SU-DHL-6 (cell line): ENCODE data around the gene TAOK1.

Experiments
- H2AFZ ChIP-seq: fragments of 200-600 bp; sonication (generic); 2 replicates; pipeline ENCODE4 v1.6.1; 2014; ENCODE audit warnings: low read depth, mild to moderate bottlenecking, moderate library complexity, mixed read lengths, antibody characterized with exemption, low read length; ENCODE audit not compliant: severe bottlenecking
- H3F3A ChIP-seq: fragments of 200-600 bp; shearing (Covaris generic); 2 replicates; pipeline ENCODE4 v1.6.0; 2016; ENCODE audit warnings: antibody characterized with exemption, mild to moderate bottlenecking; ENCODE audit not compliant: insufficient read depth
- H3K27ac ChIP-seq: fragments of 200-600 bp; sonication (generic); 2 replicates; pipeline ENCODE4 v1.5.1; 2016; ENCODE audit warnings: low read depth, mild to moderate bottlenecking, low read length, moderate library complexity, mixed read lengths
- H3K27me3 ChIP-seq: fragments of 200-600 bp; sonication (generic), shearing (Covaris generic); 2 replicates; pipeline ENCODE4 v1.6.0; 2014; ENCODE audit warnings: mild to moderate bottlenecking, low read length
- H3K36me3 ChIP-seq: fragments of 200-600 bp; sonication (generic); 2 replicates; pipeline ENCODE4 v1.6.1; 2014; ENCODE audit warnings: mild to moderate bottlenecking, low read length, mixed read lengths
- H3K4me2 ChIP-seq: fragments of 300-600, 200-600 bp; shearing (Covaris generic), sonication (generic); 2 replicates; pipeline ENCODE4 v1.6.0; 2014; ENCODE audit warnings: low read length, low read depth, mild to moderate bottlenecking; ENCODE audit not compliant: poor library complexity, severe bottlenecking
- H3K4me3 ChIP-seq: fragments of 200-600 bp; sonication (generic); 2 replicates; pipeline ENCODE4 v1.5.1; 2014; ENCODE audit warnings: antibody characterized with exemption, low read length, mild to moderate bottlenecking, mixed read lengths; ENCODE audit not compliant: insufficient read depth, poor library complexity, severe bottlenecking
- H3K79me2 ChIP-seq: fragments of 200-600 bp; sonication (generic); 2 replicates; pipeline ENCODE4 v1.6.1; 2014; ENCODE audit warnings: mild to moderate bottlenecking, low read length, moderate library complexity; ENCODE audit not compliant: insufficient read depth
- H3K9ac ChIP-seq: fragments of 200-600 bp; sonication (generic); 2 replicates; pipeline ENCODE4 v1.7.0; 2014; ENCODE audit warnings: mild to moderate bottlenecking, low read length
- H3K9me2 ChIP-seq: fragments of 200-600 bp; sonication (generic); replicated peaks from 2 replicates; pipeline ENCODE4 v1.6.1; 2014; ENCODE audit warnings: low read length; ENCODE audit not compliant: insufficient read depth
- H3K9me3 ChIP-seq: fragments of 200-600 bp; sonication (generic); 2 replicates; pipeline ENCODE4 v1.6.1; 2014; ENCODE audit warnings: low read length, mixed read lengths; ENCODE audit not compliant: insufficient read depth
- H4K20me1 ChIP-seq: fragments of 200-600 bp; sonication (generic); 2 replicates; pipeline ENCODE4 v1.6.1; 2014; ENCODE audit warnings: low read depth, mild to moderate bottlenecking, antibody characterized with exemption, low read length, moderate library complexity, mixed read lengths
- EZH2phosphoT487 ChIP-seq: fragments of 200-600 bp; sonication (generic), shearing (Covaris generic); conservative IDR thresholded peaks from 2 replicates; pipeline ENCODE4 v1.6.1; 2018; ENCODE audit warnings: mild to moderate bottlenecking, antibody characterized with exemption, low read length, moderate library complexity, mixed read lengths
- TF ChIP-seq, protein P1 (sequence below): fragments of 200-600 bp; sonication (generic); IDR thresholded peaks from one replicate; pipeline ENCODE4 v1.5.1; 2017; ENCODE audit warnings: antibody characterized with exemption, mild to moderate bottlenecking, low read length, moderate library complexity; ENCODE audit not compliant: insufficient read depth, poor library complexity, severe bottlenecking

TAOK1 gene

DNA sequence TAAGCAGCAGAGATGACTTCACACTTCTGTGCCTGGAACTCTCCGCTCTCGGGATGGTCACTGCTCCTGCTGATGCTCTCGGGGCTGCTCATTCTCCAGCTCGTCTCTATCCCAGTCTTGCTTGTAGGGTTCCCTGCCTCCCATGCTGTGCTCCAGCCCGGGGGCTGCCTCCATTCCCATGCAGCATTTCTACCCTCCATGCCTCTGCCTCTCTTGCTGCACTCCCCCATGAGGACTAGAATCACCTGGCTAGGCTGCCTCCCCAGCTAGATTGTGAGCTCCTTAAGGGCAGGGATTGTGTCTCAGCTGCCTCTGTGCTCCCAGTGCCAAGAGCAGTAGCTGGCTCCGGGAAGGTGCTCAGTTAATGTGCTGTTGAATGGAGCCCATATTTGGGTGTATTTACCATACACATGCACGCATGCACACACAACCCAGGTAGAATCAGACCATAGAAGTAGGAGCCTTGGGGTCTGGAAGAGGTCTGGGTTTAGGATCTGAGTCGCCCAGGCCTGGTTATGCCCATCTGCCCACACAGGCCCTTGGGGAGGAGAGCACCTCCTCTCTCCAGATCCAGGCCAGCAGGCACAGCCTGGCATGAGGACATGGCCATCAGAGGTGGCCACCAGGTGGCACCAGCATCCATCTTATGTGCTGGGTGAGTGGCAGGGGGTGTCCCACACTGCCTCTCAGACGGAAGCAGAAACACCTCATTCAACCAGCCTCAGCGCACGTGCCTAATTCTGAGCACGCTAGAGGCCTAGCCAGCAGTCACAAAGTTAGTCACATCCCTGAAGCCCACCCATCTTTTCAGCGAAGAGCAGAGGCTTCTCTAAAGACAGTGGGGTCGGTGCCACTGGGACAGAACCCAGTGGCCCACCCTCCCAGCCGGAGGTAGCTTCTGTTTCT is 190.0 kb downstream of the TAOK1 start:
- Histone ChIP-seq H3K9me2 (no peaks in the 10 kb centered on the region), H3K79me2 (peaks cover 18% of the 10 kb centered on the region), H3K27me3 (no peaks in the 10 kb centered on the region), H3K4me2 (no peak overlapping the region), H3F3A (no peaks in the 10 kb centered on the region), H3K36me3 (no peaks in the 10 kb centered on the region), H2AFZ (no peak overlapping the region), H3K9ac (no peak overlapping the region), H3K4me3 (no peak overlapping the region), H3K27ac (no peak overlapping the region), H3K9me3 (no peaks in the 10 kb centered on the region), H4K20me1 (no peaks in the 10 kb centered on the region)
- TF ChIP-seq, protein P1, sequence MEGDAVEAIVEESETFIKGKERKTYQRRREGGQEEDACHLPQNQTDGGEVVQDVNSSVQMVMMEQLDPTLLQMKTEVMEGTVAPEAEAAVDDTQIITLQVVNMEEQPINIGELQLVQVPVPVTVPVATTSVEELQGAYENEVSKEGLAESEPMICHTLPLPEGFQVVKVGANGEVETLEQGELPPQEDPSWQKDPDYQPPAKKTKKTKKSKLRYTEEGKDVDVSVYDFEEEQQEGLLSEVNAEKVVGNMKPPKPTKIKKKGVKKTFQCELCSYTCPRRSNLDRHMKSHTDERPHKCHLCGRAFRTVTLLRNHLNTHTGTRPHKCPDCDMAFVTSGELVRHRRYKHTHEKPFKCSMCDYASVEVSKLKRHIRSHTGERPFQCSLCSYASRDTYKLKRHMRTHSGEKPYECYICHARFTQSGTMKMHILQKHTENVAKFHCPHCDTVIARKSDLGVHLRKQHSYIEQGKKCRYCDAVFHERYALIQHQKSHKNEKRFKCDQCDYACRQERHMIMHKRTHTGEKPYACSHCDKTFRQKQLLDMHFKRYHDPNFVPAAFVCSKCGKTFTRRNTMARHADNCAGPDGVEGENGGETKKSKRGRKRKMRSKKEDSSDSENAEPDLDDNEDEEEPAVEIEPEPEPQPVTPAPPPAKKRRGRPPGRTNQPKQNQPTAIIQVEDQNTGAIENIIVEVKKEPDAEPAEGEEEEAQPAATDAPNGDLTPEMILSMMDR, result peak; percentile 80
- TF ChIP-seq EZH2phosphoT487, result no peak

GRCh38 chr17:29581583-29582253 is 191.6 kb downstream of the TAOK1 start:
- Histone ChIP-seq H3K4me2 (no peak overlapping the region), H3K9me2 (no peaks in the 10 kb centered on the region), H3K79me2 (peaks cover 34% of the 10 kb centered on the region), H3K27me3 (no peaks in the 10 kb centered on the region), H2AFZ (no peak overlapping the region), H3K27ac (no peak overlapping the region), H3K9ac (no peak overlapping the region), H3K36me3 (no peaks in the 10 kb centered on the region), H3K4me3 (no peak overlapping the region), H4K20me1 (no peaks in the 10 kb centered on the region), H3F3A (no peaks in the 10 kb centered on the region), H3K9me3 (no peaks in the 10 kb centered on the region)
- TF ChIP-seq, protein P1, result no peak
- TF ChIP-seq EZH2phosphoT487, result no peak

DNA sequence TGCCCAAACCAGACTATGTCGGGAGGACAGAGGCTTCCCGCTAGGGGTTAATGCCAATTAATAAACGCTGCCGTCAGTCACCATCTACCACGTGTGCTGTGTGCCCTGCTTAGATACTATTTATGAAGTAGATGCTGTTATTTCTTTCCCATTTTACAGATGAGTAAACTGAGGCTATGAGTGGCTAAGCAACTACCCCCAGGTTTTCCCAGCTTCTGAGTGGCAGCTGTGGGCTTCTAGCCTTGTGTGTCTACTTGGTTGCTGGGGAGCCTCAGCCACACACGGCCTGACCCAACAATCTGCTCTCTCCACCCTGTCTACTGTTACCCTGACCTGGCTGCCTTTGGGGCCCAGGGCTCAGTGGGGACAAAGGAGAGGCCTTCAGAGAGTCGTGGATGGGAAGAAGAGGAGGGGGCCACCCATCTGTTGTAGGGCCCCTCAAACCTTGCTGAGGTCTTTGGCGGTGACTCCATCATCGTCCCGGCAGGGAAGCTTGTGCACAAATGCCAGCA is 192.1 kb downstream of the TAOK1 start:
- no peak for TF ChIP-seq EZH2phosphoT487
- TF ChIP-seq, protein P1, result no peak
- Histone ChIP-seq H3K4me2 (no peak overlapping the region), H3K4me3 (no peak overlapping the region), H3K36me3 (no peaks in the 10 kb centered on the region), H3K27me3 (no peaks in the 10 kb centered on the region), H4K20me1 (no peaks in the 10 kb centered on the region), H3K9me2 (no peaks in the 10 kb centered on the region), H3K79me2 (peaks cover 40% of the 10 kb centered on the region), H3F3A (no peaks in the 10 kb centered on the region), H2AFZ (no peak overlapping the region), H3K9me3 (no peaks in the 10 kb centered on the region), H3K9ac (no peak overlapping the region), H3K27ac (no peak overlapping the region)
